GM10266 (cell line): ENCODE data around the gene BRD9.
"Not testable (repeated sequence)": the region's sequence is repeated elsewhere in the genome, so short reads cannot be mapped to it uniquely, and the experiment has no call there.

Experiments used
- DNase-seq: peaks from one replicate; pipeline ENCODE4 v3.0.0; 2012; ENCODE audit errors: extremely low spot score
- TF ChIP-seq, protein P1 (sequence below): IDR thresholded peaks from 2 replicates; pipeline ENCODE4 v1.5.1; 2012; ENCODE audit warnings: mild to moderate bottlenecking, low read depth; ENCODE audit not compliant: control insufficient read depth, insufficient read depth; ENCODE audit errors: missing control alignments

Gene BRD9

DNA sequence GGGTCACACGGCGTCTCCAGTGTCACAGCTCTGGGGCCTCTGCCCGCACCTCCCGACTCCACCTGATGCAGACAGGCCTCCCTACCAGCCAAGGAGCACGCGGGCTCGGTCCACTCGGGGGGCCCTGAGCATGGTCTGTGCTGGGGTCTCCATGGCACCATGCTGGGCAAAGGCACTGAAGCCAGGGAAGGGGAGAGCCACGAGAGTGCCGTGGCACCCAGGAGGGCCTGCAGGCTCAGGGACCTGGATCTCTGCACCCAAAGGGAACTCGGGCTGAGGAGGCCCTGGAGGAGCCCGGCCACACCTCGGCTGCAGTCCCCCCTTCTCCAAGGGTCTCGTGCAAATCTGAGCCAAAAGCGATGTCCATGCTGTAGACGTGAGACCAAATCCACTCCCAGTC, 48.2 kb downstream of the BRD9 start:
- not testable (repeated sequence) for DNase-seq

DNA sequence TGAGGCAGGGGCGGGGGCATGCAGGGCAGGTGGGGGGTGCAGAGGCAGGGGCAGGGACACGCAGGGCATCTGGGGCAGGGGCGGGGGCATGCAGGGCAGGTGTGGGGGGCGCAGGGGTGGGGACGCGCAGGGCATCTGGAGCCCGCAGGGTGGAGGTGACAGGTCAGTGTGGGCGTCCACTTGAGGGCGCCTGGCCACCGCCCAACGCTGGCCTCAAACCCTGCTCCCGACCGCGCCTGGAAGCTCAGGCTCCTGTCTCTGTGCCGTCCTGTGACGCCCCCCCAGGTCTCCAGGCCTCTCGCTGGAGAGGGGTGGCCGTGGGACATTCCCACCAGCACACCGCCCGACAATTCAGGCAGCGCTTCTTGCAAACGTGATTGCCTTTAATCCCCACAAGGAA, 48.7 kb downstream of the BRD9 start:
- not testable (repeated sequence) for DNase-seq

DNA sequence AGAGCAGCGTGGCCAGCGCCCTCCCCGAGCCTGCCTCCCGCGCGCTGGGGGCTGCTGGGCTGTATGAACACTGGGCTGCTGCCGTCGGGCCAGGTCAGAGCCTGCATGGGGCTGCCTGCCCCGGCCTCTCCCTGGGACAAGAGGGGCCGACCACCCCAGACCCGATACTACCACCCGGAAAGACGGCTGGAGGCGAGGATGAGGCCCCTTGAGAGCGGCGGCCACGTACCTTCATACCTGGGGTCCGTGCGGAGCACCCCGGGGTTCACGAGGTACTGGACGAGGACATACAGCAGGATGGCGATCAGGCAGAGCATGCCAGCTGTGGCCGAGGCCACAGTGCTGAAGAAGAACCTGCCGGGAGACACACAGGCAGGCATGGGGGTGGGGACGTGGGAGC, 49.2 kb downstream of the BRD9 start:
- not testable (repeated sequence) for DNase-seq

DNA sequence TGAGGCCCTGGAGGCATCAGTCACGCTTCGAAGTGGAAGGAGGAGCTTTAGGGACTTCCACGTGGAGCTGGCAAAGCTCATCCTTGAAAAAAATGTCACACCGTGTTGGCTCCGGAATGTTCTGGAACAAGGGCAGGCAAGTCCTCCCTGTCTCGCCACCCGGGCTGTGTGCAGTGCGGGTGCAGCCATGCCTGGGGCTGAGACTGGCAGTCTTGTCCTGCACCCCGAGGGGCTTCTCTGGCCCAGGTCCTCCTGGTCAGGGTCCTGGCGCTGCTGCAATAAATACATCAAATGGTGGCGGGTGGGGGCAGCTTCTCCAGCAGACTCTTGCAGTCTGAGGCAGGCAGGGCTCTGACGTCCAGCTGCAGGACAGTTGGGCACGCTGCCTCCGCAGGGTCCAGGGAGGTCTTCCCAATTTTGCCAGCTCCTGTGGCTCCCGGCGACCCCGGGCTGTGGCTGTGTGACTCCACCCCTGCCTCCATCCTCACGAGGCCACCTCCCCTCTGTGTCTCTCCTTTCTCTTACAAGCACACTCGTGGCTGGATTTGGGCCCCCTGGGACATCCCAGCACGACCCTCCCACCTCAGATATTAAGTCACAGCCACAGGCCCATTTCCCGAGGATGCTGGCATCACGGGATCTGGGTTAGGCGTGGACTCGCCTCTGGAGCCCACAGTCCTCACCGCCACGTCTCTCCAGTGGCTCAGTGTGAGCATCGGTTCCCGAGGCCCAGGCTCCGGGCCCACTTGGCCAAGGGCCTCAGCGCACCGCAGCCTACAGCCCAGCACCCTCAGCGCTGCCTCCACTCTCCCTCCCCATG, 50.0 kb downstream of the BRD9 start:
- DNase-seq: not testable (repeated sequence)

DNA sequence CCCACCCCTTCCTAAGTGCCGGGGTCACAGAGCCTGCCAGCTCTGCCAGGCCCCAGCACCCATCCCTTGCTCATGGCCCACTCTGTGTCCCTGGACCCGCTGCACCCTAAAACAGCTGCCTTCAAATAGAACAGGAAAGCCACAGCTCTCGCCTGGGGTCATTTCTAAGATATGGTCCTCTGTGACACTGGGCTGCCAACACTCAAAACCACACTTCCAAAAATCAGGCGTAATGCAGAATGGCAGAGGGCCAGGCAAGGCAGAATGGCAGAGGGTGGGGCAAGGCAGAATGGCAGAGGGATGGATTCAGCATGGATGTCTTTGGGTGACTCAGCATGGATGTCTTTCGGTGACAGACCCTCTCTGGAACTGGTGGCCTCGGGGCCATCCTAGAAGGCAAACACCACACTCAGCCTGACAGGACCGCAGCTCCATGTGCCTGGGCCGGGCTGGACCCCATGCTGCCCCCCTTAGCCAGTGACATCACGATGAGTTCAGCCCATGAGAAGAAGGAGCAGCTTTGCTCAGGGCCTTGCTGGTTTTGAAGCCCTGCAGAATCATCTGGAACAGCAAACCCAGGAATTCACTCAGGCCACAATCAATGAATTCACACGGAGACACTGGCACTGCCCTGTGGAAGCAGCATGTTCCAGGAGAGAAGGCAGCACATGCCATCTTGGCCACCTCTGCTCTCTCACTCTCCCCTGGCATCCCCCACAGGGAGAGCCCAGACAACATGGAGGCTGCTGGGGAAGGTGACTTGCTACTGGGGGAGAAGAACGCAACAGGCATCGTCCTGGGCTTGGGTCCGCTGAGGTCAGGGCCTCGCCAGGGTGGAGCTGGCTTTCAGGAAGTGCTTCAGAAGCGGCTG, 50.8 kb downstream of the BRD9 start:
- not testable (repeated sequence) for DNase-seq

DNA sequence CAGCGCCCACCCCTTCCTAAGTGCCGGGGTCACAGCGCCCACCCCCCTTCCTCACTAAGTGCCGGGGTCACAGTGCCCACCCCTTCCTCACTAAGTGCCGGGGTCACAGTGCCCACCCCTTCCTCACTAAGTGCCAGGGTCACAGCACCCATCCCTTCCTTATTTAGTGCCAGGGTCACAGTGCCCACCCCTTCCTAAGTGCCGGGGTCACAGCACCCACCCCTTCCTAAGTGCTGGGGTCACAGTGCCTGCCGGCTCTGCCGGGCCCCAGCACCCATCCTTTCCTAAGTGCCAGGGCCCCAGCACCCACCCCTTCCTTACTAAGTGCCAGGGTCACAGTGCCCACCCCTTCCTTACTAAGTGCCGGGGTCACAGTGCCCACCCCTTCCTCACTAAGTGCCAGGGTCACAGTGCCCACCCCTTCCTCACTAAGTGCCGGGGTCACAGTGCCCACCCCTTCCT, 51.6 kb downstream of the BRD9 start:
- not testable (repeated sequence) for DNase-seq

DNA sequence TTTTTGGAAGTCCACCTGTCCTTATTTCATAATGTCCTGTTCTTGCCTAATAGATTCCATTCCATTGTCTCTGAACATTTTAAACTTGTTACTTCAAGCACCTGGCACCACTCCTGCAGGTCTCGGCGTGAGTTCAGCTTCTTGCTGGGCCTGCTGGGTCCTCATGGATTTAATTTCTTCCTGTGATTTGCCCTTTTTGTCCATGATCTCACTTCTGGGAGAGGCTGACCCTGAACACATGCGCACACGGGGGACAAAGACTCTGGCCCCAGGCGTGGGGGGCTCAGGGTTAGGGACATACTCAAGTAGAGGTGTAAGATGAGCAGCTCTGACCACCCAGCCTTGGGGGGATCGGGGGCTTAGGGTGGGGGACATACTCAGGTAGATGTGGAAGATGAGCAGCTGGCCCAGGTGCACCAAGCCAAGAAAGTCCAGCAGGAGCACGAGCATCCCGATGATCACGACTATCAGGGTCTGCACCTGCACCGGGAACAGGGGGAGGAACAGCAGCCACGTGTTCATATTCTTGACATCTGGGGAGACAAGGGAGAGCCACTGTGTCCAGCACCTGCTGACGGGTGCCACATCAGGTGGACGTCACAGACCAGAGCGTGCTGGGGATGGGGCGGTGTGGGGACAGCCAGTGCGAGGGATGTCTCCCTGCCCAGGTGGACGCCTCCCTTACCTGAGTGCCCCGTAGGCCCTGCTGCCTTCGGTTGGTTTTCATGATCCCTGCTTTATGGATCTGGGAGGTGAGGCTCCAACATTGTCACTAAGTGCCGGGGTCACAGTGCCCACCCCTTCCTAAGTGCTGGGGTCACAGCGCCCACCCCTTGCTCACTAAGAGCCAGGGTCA, 52.3 kb downstream of the BRD9 start:
- not testable (repeated sequence) for DNase-seq

DNA sequence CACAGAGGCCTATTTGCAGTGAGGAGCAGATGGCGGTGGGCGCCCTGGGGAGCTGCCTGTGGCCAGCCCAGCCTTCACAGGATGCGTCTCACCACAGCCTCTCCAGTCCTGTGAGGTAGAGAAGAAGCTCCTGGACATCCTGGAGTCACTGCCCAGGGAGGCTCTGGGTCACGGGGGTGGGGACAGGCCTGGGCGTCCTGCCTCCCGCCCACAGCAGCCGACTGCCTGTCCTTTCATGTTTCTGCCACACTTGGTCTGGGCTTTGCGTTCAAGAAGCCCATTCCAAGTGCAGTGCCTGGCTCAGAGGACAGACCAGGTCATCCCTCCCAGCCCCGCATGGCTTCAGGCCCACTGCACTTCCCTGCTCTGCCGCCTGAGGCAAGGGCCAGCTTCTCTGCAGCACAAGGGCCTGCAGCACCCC, 54.2 kb downstream of the BRD9 start:
- not testable (repeated sequence) for DNase-seq

DNA sequence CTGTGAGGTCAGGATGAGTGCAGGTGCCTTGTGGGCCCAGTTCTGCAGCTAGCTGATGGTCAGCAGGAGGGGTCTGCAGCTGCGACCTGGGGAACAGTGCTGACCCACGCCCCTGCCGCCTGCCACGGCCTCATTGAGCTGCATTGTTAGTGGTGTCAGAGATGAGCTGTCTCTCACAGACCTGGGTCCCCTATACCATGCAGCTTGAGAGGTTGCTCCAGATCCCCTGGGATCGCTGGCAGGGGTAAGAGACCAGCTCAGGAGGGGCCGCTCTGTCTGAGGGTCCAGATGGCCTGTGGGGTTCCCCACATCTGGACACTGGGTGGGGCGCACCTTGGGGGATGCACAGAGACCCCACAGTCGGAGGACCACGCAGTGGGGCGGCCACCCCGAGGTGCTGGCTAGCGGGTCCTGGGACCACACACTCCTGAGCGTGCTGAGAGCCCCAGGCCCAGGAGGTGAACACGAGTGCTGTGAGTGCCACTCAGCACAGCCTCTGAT, 54.9 kb downstream of the BRD9 start:
- DNase-seq: not testable (repeated sequence)

DNA sequence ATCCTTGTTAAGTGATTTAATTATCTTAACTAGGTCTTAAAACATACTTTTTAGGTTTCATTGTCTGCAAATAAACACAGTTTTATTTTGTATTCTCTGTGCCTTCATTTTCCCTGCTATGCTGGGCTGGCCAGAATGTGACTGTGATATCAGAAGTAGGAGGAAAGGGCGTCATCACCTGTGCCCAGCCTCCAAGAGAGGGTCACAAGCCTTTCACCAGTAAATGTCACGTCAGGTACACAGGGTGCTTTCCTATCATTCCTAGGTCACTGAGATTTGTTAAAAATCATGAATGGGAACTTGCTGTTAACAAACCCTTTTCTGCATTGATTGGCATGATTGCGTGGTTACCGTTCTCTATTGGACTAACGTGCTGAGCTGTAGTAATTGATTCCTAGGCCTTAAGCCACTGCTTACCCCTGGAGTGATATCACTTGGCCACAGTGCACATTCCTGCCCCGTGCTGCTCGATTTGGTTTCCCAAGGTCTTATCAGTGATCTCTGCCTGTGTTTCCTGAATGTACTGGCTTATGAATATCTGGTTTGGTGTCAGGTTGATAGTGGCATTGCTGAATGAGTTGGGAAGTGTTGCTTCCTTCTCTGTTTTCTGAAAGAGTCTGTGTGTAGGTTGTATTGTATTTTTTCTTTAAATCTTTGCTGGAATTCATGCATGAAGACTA, 56.5 kb downstream of the BRD9 start:
- not testable (repeated sequence) for DNase-seq

DNA sequence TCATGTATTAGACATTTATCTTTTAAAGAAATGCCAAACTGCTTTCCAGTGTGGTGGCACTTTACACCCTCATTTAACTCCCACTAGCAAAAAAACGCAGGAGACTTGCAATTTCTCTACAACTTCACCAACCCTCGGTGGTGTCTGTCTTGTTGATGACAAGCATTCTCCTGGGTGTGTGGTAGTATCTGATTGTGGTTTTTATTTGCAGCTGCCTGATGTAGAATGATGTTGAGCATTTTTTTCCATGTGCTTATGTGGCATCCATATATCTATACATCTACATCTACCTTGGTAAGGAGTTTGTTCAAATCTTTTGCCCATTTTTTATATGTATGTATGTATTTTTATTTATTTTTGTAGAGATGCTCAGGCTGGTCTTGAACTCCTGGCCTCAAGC, 58.6 kb downstream of the BRD9 start:
- DNase-seq: not testable (repeated sequence)

DNA sequence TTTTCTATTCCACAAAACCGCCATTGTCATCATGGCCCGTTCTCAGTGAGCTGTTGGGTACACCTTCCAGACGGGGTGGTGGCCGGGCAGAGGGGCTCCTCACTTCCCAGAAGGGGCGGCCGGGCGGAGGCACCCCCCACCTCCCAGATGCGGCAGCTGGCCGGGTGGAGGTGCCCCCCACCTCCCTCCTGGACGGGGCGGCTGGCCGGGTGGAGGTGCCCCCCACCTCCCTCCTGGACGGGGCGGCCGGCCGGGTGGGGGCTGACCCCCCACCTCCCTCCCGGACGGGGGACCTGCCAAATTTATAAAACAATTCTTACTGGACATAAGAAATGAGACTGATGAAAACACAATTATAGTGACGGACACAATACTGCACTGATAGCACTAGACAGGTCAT, 64.4 kb downstream of the BRD9 start:
- DNase-seq: not testable (repeated sequence)

DNA sequence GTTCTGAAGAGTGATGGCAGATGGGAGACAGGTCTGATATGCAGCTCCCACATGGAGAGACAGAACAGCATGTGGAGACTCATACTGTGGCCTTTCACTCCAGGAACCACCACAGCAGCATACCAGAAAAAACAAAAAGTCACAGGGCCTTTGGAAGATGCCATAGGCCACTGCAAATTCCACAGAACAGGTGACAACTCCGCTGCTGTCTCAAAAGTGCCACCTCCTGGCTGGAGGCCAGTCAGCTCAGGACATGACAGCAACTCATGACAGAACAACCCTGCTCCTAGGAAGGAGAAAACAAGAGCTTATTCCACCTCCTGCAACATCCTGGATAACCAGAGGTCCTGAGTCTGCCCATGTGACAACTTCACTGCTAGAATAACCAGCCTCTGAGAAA, 67.1 kb downstream of the BRD9 start:
- not testable (repeated sequence) for DNase-seq

DNA sequence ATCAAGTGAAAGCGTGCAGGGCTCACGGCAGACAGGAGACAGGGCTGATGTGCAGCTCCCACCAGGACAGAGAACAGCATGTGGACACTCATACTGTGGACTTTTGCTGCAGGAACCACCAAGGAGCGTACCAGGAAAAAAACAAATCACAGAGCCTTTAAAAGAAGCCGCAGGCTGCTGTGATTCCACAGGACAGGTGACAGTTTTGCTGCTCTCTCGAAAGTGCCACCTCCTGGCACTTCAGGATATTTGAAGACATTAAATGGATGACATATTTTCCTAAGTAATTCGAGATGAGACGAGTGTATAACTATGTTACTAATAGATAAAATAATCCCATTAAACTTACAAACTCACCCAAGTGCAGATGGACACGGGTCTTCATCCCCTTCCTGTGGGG, 71.1 kb downstream of the BRD9 start:
- no peak for DNase-seq

More for the DNA sequence above, 71.1 kb downstream of the BRD9 start:
- TF ChIP-seq, protein P1, sequence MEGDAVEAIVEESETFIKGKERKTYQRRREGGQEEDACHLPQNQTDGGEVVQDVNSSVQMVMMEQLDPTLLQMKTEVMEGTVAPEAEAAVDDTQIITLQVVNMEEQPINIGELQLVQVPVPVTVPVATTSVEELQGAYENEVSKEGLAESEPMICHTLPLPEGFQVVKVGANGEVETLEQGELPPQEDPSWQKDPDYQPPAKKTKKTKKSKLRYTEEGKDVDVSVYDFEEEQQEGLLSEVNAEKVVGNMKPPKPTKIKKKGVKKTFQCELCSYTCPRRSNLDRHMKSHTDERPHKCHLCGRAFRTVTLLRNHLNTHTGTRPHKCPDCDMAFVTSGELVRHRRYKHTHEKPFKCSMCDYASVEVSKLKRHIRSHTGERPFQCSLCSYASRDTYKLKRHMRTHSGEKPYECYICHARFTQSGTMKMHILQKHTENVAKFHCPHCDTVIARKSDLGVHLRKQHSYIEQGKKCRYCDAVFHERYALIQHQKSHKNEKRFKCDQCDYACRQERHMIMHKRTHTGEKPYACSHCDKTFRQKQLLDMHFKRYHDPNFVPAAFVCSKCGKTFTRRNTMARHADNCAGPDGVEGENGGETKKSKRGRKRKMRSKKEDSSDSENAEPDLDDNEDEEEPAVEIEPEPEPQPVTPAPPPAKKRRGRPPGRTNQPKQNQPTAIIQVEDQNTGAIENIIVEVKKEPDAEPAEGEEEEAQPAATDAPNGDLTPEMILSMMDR: no peak
